Measurements from ENCODE around the gene CES1.

DNA sequence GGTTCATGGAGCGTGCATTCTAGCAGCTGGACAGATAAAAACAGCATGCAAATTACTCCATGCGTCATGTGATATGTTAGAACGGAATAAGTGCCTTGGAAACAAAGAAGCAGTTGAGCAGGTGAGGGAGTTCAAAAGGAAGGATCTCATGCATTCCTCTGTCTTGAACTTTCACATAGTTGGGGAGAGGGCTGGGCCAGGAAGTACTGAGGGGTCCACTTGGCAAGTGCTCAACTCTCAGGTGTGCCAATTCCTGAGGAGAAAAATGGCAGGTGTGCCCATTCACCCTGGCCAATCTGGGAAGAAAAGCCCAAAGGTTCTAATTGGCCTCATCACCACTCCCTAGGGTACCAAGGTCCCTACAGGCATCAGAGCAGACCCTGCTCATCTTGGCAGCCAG, 67.7 kb downstream of the CES1 start:
- TF ChIP-seq, protein P1, sequence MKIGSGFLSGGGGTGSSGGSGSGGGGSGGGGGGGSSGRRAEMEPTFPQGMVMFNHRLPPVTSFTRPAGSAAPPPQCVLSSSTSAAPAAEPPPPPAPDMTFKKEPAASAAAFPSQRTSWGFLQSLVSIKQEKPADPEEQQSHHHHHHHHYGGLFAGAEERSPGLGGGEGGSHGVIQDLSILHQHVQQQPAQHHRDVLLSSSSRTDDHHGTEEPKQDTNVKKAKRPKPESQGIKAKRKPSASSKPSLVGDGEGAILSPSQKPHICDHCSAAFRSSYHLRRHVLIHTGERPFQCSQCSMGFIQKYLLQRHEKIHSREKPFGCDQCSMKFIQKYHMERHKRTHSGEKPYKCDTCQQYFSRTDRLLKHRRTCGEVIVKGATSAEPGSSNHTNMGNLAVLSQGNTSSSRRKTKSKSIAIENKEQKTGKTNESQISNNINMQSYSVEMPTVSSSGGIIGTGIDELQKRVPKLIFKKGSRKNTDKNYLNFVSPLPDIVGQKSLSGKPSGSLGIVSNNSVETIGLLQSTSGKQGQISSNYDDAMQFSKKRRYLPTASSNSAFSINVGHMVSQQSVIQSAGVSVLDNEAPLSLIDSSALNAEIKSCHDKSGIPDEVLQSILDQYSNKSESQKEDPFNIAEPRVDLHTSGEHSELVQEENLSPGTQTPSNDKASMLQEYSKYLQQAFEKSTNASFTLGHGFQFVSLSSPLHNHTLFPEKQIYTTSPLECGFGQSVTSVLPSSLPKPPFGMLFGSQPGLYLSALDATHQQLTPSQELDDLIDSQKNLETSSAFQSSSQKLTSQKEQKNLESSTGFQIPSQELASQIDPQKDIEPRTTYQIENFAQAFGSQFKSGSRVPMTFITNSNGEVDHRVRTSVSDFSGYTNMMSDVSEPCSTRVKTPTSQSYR (CRISPR knock-in tag; IDR thresholded peaks at IDR 0.05): no peak
- TF ChIP-seq, protein P2, sequence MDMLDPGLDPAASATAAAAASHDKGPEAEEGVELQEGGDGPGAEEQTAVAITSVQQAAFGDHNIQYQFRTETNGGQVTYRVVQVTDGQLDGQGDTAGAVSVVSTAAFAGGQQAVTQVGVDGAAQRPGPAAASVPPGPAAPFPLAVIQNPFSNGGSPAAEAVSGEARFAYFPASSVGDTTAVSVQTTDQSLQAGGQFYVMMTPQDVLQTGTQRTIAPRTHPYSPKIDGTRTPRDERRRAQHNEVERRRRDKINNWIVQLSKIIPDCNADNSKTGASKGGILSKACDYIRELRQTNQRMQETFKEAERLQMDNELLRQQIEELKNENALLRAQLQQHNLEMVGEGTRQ (CRISPR knock-in tag; IDR thresholded peaks at IDR 0.05): no peak
- TF ChIP-seq, protein P3, sequence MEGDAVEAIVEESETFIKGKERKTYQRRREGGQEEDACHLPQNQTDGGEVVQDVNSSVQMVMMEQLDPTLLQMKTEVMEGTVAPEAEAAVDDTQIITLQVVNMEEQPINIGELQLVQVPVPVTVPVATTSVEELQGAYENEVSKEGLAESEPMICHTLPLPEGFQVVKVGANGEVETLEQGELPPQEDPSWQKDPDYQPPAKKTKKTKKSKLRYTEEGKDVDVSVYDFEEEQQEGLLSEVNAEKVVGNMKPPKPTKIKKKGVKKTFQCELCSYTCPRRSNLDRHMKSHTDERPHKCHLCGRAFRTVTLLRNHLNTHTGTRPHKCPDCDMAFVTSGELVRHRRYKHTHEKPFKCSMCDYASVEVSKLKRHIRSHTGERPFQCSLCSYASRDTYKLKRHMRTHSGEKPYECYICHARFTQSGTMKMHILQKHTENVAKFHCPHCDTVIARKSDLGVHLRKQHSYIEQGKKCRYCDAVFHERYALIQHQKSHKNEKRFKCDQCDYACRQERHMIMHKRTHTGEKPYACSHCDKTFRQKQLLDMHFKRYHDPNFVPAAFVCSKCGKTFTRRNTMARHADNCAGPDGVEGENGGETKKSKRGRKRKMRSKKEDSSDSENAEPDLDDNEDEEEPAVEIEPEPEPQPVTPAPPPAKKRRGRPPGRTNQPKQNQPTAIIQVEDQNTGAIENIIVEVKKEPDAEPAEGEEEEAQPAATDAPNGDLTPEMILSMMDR (IDR thresholded peaks at IDR 0.05): no peak
- no peak for TF ChIP-seq CREB1 (CRISPR knock-in tag; IDR thresholded peaks at IDR 0.05)
- TF ChIP-seq JUN (CRISPR knock-in tag; IDR thresholded peaks at IDR 0.05): no peak
- TF ChIP-seq, protein P4, sequence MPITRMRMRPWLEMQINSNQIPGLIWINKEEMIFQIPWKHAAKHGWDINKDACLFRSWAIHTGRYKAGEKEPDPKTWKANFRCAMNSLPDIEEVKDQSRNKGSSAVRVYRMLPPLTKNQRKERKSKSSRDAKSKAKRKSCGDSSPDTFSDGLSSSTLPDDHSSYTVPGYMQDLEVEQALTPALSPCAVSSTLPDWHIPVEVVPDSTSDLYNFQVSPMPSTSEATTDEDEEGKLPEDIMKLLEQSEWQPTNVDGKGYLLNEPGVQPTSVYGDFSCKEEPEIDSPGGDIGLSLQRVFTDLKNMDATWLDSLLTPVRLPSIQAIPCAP (CRISPR knock-in tag; IDR thresholded peaks at IDR 0.05): no peak
- TF ChIP-seq IRF2 (CRISPR knock-in tag; IDR thresholded peaks at IDR 0.05; ENCODE audit: borderline replicate concordance, low read depth): no peak
